ENCODE results near the gene C1RL.

The C1RL gene

GRCh38 chr12:7114851-7115250, 5.8 kb upstream of the C1RL start:
- POLR2A ChIA-PET = no interaction called here
- no peak for DNase-seq (ENCODE audit: low read depth, low spot score)
- CTCF ChIA-PET = interaction anchor here (0.5 to 8.4 kb wide), 5 partner anchors 8 to 97 kb away, joined by 3 to 217 read pairs (median 63); partner anchors contain the start of genes C1S, LPCAT3 and RBP5
- no peak for TF ChIP-seq CTCF (IDR thresholded peaks at IDR 0.05; ENCODE audit: insufficient read depth, low read length, missing control alignments)
- no peak overlapping the region for H3K4me3 ChIP-seq (ENCODE audit: low read depth, low read length)

DNA sequence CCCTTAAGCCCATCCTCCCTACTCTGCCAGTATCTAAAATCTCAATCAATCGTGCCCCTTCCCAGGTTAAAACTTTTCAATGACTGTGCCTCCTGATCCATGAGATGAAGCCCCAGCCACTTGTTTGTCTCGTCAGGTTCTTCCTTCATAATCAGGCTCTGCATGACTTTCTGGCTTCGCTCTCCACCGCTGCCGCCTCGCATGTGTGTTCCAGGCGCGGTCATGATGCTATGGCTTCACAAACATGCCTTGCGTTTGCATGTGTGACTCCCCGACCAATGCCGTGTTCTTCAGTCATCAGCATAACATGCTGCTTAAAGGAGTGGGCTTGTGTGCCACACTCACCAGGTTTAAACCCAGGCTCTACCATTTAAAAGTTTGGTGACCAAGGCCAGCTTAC, 5.0 kb upstream of the C1RL start:
- no peak for DNase-seq (ENCODE audit: low read depth, low spot score)
- ChIA-PET CTCF (interaction anchor here (0.5 to 8.4 kb wide), 41 partner anchors 8 to 245 kb away, joined by 3 to 217 read pairs (median 7); partner anchors contain the start of genes C12orf57, C1R, C1S and CLSTN3), POLR2A (no interaction called here)
- no peak for TF ChIP-seq CTCF (IDR thresholded peaks at IDR 0.05; ENCODE audit: insufficient read depth, low read length, missing control alignments)
- H3K4me3 ChIP-seq (ENCODE audit: low read depth, low read length) = no peak overlapping the region

DNA sequence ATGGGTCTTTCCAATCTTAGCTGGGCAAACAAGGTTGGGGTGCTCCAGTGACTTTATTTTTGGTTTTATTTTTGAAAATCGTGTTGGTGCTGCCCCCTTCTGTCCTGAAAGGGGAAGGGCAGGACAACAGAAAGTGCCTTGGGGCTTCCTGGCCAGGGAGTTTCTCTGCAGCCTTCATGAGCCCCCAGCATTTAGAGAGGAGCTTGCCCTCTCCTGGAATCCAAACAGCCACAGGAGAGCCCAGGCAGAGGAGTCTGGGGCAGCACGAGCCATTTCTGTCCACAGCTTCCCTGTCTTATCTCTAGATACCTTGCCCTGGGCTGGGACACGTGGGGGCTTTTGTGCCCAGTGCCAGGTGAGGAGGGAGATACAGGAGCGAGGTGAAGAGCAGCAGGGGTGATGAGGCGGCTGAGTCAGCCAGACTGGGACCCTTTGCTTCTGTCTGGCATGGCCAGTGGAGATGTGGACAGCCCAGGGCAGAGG, 4.4 kb upstream of the C1RL start:
- ChIA-PET CTCF (interaction anchor here (0.8 to 8.4 kb wide), 42 partner anchors 9 to 245 kb away, joined by 3 to 217 read pairs (median 6); partner anchors contain the start of genes C12orf57, C1R, C1S and CLSTN3), POLR2A (interaction anchor here (0.5 to 0.8 kb wide), 2 partner anchors 95 to 199 kb away, joined by 3 read pairs; partner anchors contain the start of genes ENO2 and LPCAT3)
- TF ChIP-seq CTCF (IDR thresholded peaks at IDR 0.05; ENCODE audit: insufficient read depth, low read length, missing control alignments) = peak; percentile 62
- H3K4me3 ChIP-seq (ENCODE audit: low read depth, low read length) = no peak overlapping the region
- no peak for DNase-seq (ENCODE audit: low read depth, low spot score)

GRCh38 chr12:7112041-7112440, 3.0 kb upstream of the C1RL start:
- ChIA-PET POLR2A (no interaction called here), CTCF (interaction anchor here (0.8 to 8.4 kb wide), 31 partner anchors 10 to 243 kb away, joined by 3 to 217 read pairs (median 7); partner anchors contain the start of genes C12orf57, C1R, C1S and LPCAT3)
- H3K4me3 ChIP-seq (ENCODE audit: low read depth, low read length) = no peak overlapping the region

GRCh38 chr12:7110661-7111060, 1.6 kb upstream of the C1RL start:
- DNase-seq (ENCODE audit: low read depth, low spot score) = no peak
- ChIA-PET CTCF (interaction anchor here (0.7 to 8.4 kb wide), 20 partner anchors 9 to 185 kb away, joined by 3 to 217 read pairs (median 7); partner anchors contain the start of genes C12orf57, C1S, LPCAT3 and RBP5), POLR2A (no interaction called here)
- no peak overlapping the region for H3K4me3 ChIP-seq (ENCODE audit: low read depth, low read length)
- TF ChIP-seq CTCF (IDR thresholded peaks at IDR 0.05; ENCODE audit: insufficient read depth, low read length, missing control alignments) = no peak

More at GRCh38 chr12:7112041-7112440, 3.0 kb upstream of the C1RL start:
- no peak for TF ChIP-seq CTCF (IDR thresholded peaks at IDR 0.05; ENCODE audit: insufficient read depth, low read length, missing control alignments)
- DNase-seq (ENCODE audit: low read depth, low spot score) = no peak

DNA sequence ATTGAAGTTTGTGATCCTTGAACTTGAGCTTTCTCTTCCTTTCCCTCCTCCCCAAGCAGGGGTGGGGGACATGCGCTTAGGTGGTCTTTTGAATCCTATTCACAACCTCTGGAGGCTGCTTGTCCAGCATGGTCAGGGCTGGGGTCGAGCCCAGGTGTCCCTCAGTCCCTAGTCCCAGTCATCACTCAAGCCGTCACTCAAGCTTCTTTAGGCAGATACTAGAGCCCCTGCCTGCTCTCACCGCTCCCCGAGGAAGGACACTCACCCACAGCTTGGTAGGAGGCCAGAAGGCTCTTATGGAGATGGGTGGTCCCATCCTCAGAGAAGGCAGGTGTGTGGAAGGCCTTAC, 532 bp upstream of the C1RL start:
- POLR2A ChIA-PET = interaction anchor here (1.0 to 2.3 kb wide), 4 partner anchors 49 to 166 kb away, joined by 3 to 11 read pairs (median 4); partner anchors contain the start of genes C12orf57, C1S and RNU7-1
- CTCF ChIA-PET = interaction anchor here (0.7 to 8.4 kb wide), 34 partner anchors 10 to 241 kb away, joined by 3 to 217 read pairs (median 5); partner anchors contain the start of genes C12orf57, C1R, C1S and CLSTN3
- H3K4me3 ChIP-seq (ENCODE audit: low read depth, low read length) = peak overlapping the region; percentile 81
- no peak for TF ChIP-seq CTCF (IDR thresholded peaks at IDR 0.05; ENCODE audit: insufficient read depth, low read length, missing control alignments)
- DNase-seq (ENCODE audit: low read depth, low spot score) = no peak
